HepG2 (cell line): ENCODE data around the gene GPRASP2. TPM values are rescaled to one million over a fixed set of nuclear protein-coding genes. Genes with fewer than 3 reads are reported as not detected.

Experiments used
- ATAC-seq: fragments of 200-7000 bp; cut with Tn5 transposase; 3 replicates; pipeline ENCODE4 v1.9.1; 2020; ENCODE audit warnings: mild to moderate bottlenecking, moderate library complexity
- BruUV-seq: library from RNA; stranded (reverse); fragments of 400-500 nt; replicated peaks from 2 replicates; lab custom pipeline; 2021; lab: Mats Ljungman, UMichigan
- CTCF ChIA-PET: fragments of 300-600 bp; formaldehyde crosslinking; extraction: SDS; loops from one replicate; lab custom pipeline; 2021; ENCODE audit warnings: low total read pairs, inconsistent platforms, low intra/inter-chr PET ratio; lab: Yijun Ruan, JAX
- POLR2A ChIA-PET: fragments of 350-600 bp; sonication (Branson Sonifier 250); formaldehyde crosslinking; loops from one replicate; lab custom pipeline; 2020; ENCODE audit warnings: antibody characterized with exemption, inconsistent platforms; lab: Yijun Ruan, JAX
- DNase-seq: peaks from one replicate; pipeline ENCODE4 v3.0.0-alpha.2; 2015; ENCODE audit warnings: low spot score
- FAIRE-seq: peaks from 3 replicates; lab custom pipeline; 2011; peaks lifted over from hg19 to GRCh38; lab: Jason Lieb, UNC
- H2AFZ ChIP-seq: one replicate; pipeline ENCODE4 v1.6.1; 2011; ENCODE audit warnings: low read length, inconsistent platforms
- H3K27ac ChIP-seq: fragments of 300-600 bp; 3 replicates; pipeline ENCODE4 v1.8.0; 2011; ENCODE audit warnings: mixed run types, mild to moderate bottlenecking, mixed read lengths, low read length, inconsistent platforms; ENCODE audit not compliant: insufficient read depth; ENCODE audit errors: extremely low read length
- H3K27me3 ChIP-seq, 2 experiments: fragments of 200-600 bp in 1 of 2; 2 replicates in 1 of 2; 3 replicates in 1 of 2; pipeline versions ENCODE4 v1.6.0 to v1.8.0; 2011; ENCODE audit warnings: low read length in 2 of 2, mild to moderate bottlenecking in 2 of 2, moderate library complexity in 2 of 2, inconsistent platforms in 1 of 2; ENCODE audit not compliant: insufficient read depth in 2 of 2, control insufficient read depth in 1 of 2
- H3K36me3 ChIP-seq, 2 experiments: fragments of 200-600 bp in 1 of 2; replicated peaks in 1 of 2; 2 replicates in 1 of 2; 3 replicates in 1 of 2; pipeline versions ENCODE4 v1.5.1 to v1.8.0; 2011; ENCODE audit warnings: low read length in 2 of 2, inconsistent platforms in 1 of 2; ENCODE audit not compliant: insufficient read depth in 2 of 2, control insufficient read depth in 1 of 2
- H3K4me1 ChIP-seq: 2 replicates; pipeline ENCODE4 v1.5.1; 2012; ENCODE audit warnings: low read length, inconsistent platforms; ENCODE audit not compliant: insufficient read depth
- H3K4me2 ChIP-seq: 2 replicates; pipeline ENCODE4 v1.6.0; 2011; ENCODE audit warnings: low read depth, low read length, inconsistent platforms
- H3K4me3 ChIP-seq, 3 experiments: fragments of 200-600 bp in 1 of 3; sonication (generic), shearing (Covaris generic) in 1 of 3; replicated peaks in 1 of 3; 2 replicates each; pipeline ENCODE4 v1.5.1; 2011 to 2016; ENCODE audit warnings: low read length in 3 of 3, inconsistent platforms in 2 of 3, low read depth in 2 of 3, mild to moderate bottlenecking in 2 of 3, control low read depth in 1 of 3, mixed read lengths in 1 of 3; ENCODE audit not compliant: insufficient read depth in 1 of 3
- H3K79me2 ChIP-seq: one replicate; pipeline ENCODE4 v1.6.1; 2011; ENCODE audit warnings: low read length, inconsistent platforms; ENCODE audit not compliant: insufficient read depth
- H3K9ac ChIP-seq: 2 replicates; pipeline ENCODE4 v1.6.0; 2011; ENCODE audit warnings: mild to moderate bottlenecking, low read depth, low read length, inconsistent platforms; ENCODE audit not compliant: insufficient read depth
- H3K9me3 ChIP-seq: 2 replicates; pipeline ENCODE4 v1.5.1; 2012; ENCODE audit warnings: mild to moderate bottlenecking, low read length
- H4K20me1 ChIP-seq: 2 replicates; pipeline ENCODE4 v1.6.0; 2011; ENCODE audit warnings: inconsistent platforms, mild to moderate bottlenecking, low read length, moderate library complexity; ENCODE audit not compliant: insufficient read depth
- ATF7-NPFF ChIP-seq: sonication (generic); formaldehyde crosslinking; IDR thresholded peaks from 2 replicates; pipeline ENCODE4 v1.8.1; 2023; ENCODE audit warnings: mild to moderate bottlenecking, low read depth, missing genetic modification reagents, moderate library complexity
- HDAC1 ChIP-seq: sonication (generic); formaldehyde crosslinking; IDR thresholded peaks from 2 replicates; pipeline ENCODE4 v1.5.1; 2020; ENCODE audit warnings: mild to moderate bottlenecking, missing genetic modification reagents
- NR2F1 ChIP-seq, 2 experiments: fragments of 450-650 bp in 1 of 2; formaldehyde crosslinking in 1 of 2; IDR thresholded peaks; 2 replicates each; pipeline versions ENCODE4 v1.5.0 to v1.6.1; 2016 to 2020; ENCODE audit warnings: mild to moderate bottlenecking in 1 of 2, missing compliant biosample characterization in 1 of 2, missing genetic modification reagents in 1 of 2, moderate library complexity in 1 of 2
- THYN1 ChIP-seq: sonication (generic); formaldehyde crosslinking; IDR thresholded peaks from 2 replicates; pipeline ENCODE4 v1.8.1; 2023; ENCODE audit warnings: low read depth, mild to moderate bottlenecking, moderate library complexity, missing genetic modification reagents, borderline replicate concordance
- ZNF232 ChIP-seq: sonication (generic); formaldehyde crosslinking; IDR thresholded peaks from 2 replicates; pipeline ENCODE4 v1.4.0; 2020; ENCODE audit warnings: missing genetic modification reagents, borderline replicate concordance
- ZNF260 ChIP-seq: sonication (generic); formaldehyde crosslinking; IDR thresholded peaks from 2 replicates; pipeline ENCODE4 v1.4.0; 2020; ENCODE audit warnings: missing genetic modification reagents, low read depth, mild to moderate bottlenecking, borderline replicate concordance
- ZNF660 ChIP-seq: sonication (generic); formaldehyde crosslinking; IDR thresholded peaks from 2 replicates; pipeline ENCODE4 v1.5.1; 2020; ENCODE audit warnings: mild to moderate bottlenecking, low read depth, missing genetic modification reagents, borderline replicate concordance
- WGBS: methylation state at CpG from one replicate; pipeline ENCODE4 v1.1.6; 2017; ENCODE audit warnings: low lambda C conversion rate; 5-methylcytosine and 5-hydroxymethylcytosine counted together
- in situ Hi-C: cut with HindIII; loops from 2 replicates; pipeline ENCODE4 v1.10.0; 2017; ENCODE audit warnings: low pct_unique_long_range_greater_than_20kb; ENCODE audit not compliant: extremely low pct_ligation_motif_present
- intact Hi-C: fragments of 100-400 bp; cut with micrococcal nuclease; formaldehyde crosslinking; loops from one replicate; pipeline ENCODE4 v1.10.0; 2022; ENCODE audit not compliant: unreplicated experiment
- polyA plus RNA-seq, 8 experiments: library from polyadenylated mRNA; depleted of rRNA in 3 of 8; stranded (reverse) in 7 of 8; unstranded in 1 of 8; fragments of >200 nt; fragmentation: Illumina TruSeq in 4 of 8; extraction: Trizol in 4 of 8; gene quantifications; 2 replicates each; pipeline versions ENCODE4 v1.2.1 to v1.2.3, GENCODE V29; 2011 to 2016; ENCODE audit warnings: low read depth in 4 of 8, missing spikeins in 1 of 8, mixed read lengths in 1 of 8; ENCODE audit not compliant: insufficient read depth in 1 of 8
- total RNA-seq, 5 experiments: library from RNA; depleted of rRNA; stranded (reverse); fragments of >200 nt; fragmentation: Illumina TruSeq; extraction: Trizol; gene quantifications; 2 replicates each; pipeline ENCODE4 v1.2.3, GENCODE V29; 2016; ENCODE audit warnings: low read depth in 1 of 5
- TF ChIP-seq, protein P1 (sequence below): IDR thresholded peaks from 2 replicates; pipeline ENCODE4 v1.6.1; 2016; ENCODE audit warnings: missing biosample characterization, missing genetic modification reagents, low read depth

GPRASP2 gene
- total and polyA plus RNA-seq, 2 of the 13 experiments (the other 11 are each of a cell fraction or from before 2014, with no cell fraction given), result 0.55 to 1.3 TPM

DNA sequence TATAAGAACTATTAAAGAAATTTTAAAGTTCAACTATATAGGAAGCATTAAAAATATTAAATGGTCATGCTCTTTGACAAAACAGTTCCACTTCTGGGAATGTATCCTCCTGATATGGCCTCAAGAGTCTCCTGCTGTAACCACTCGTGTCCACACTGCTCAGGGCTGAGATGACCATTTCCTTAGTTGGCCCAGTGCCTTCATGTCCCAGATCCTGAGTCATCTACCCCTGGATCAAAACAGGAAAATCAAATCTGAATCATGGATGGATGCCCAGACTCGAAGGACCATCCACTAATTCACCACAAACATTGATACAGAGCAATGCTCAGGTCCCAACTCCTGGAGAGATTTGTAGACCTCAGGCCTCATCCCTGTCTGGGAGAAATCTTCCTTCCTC is 53.0 kb downstream of the GPRASP2 start:
- Histone ChIP-seq H4K20me1 (no peaks in the 10 kb centered on the region), H3K27ac (no peak overlapping the region), H3K36me3 (no peaks in the 10 kb centered on the region), H3K4me1 (0 out of 2 replicates have a peak, but pooled peaks cover 4% of the 10 kb centered on the region), H3K4me2 (no peak overlapping the region), H3K4me3 (no peak overlapping the region), H3K79me2 (peaks cover 13% of the 10 kb centered on the region), H2AFZ (no peak overlapping the region), H3K9ac (no peak overlapping the region), H3K27me3 (no peaks in the 10 kb centered on the region; a peak in 1 of 5 replicates), H3K9me3 (no peaks in the 10 kb centered on the region)
- no TSS peak for BruUV-seq
- TF ChIP-seq THYN1 (no peak), HDAC1 (CRISPR knock-in tag) (no peak), ZNF232 (no peak), NR2F1 (CRISPR knock-in tag; IDR thresholded peaks at IDR 0.05) (no peak), ATF7-NPFF (CRISPR knock-in tag) (no peak), ZNF260 (CRISPR knock-in tag) (no peak), ZNF660 (CRISPR knock-in tag) (no peak)
- TF ChIP-seq, protein P1, sequence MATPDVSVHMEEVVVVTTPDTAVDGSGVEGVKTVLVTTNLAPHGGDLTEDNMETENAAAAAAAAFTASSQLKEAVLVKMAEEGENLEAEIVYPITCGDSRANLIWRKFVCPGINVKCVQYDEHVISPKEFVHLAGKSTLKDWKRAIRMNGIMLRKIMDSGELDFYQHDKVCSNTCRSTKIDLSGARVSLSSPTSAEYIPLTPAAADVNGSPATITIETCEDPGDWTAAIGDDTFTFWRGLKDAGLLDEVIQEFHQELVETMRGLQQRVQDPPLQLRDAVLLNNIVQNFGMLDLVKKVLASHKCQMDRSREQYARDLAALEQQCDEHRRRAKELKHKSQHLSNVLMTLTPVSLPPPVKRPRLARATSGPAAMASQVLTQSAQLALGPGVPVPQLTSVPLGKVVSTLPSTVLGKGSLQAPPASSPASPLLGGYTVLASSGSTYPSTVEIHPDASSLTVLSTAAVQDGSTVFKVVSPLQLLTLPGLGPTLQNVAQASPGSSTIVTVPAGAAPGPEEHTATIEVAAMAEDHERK, result no peak
- DNase-seq (no peak), FAIRE-seq (no peak), ATAC-seq (no peak)
- in situ Hi-C loops (no loop called here), intact Hi-C loops (loop anchor here (5.0 kb wide), 1 partner anchor 108 kb away; no protein-coding TSS in a partner anchor)
- CTCF ChIA-PET, result no interaction called here
- POLR2A ChIA-PET, result no interaction called here
- 0% methylated on average over 1 of the region's 2 CpGs for WGBS
